Inferior parietal cortex (tissue), 1 donor: ENCODE measurements around the gene OOSP4A.

ENCODE experiments used
- DNase-seq: peaks from one replicate; pipeline ENCODE4 v3.0.0-alpha.2; 2016; ENCODE audit errors: extremely low spot score

Gene OOSP4A

DNA sequence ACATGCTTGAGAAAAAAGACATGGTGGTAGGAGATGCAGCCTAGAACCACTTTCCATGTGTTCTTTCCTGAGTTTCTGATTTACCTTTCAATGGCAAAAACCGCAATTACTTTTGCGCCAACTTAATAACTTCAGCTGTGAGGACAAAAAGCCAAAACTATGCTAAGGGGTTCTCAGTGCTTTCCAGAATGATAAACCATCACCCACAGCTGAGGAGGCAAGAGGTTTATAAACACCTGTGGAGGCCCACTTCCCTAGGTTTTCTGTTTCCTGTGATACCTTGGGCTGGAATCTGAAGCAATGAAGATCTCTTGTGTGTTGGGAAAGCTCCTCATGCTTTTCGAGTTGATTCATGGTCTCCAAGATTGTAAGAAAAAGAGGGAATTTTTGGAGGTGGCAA lies at the start of gene OOSP4A:
TSS of gene OOSP4A (plus strand) at position 301 of the 400 bp plus-strand sequence. CDS start at position 301, 0 bp downstream.
- no peak for DNase-seq

DNA sequence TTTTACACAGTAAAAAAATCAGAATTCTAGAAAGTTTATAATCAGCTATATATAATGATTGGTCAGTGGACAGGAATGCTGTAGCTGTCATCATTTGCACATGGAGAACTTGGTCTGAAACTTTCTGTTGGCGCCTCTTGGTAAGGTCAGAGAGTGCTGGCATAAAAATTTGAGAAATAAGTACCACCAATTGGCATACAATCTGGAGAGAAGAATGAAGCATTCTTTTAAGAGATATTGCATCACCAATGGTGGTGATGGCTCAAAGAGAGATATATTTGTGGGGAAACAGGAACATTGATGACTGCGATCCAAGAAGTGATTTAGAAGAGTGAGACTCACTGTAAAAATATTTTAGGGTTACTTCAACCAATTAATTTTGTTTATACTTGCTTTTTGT lies 45.4 kb upstream of the OOSP4A start:
- DNase-seq, result no peak

DNA sequence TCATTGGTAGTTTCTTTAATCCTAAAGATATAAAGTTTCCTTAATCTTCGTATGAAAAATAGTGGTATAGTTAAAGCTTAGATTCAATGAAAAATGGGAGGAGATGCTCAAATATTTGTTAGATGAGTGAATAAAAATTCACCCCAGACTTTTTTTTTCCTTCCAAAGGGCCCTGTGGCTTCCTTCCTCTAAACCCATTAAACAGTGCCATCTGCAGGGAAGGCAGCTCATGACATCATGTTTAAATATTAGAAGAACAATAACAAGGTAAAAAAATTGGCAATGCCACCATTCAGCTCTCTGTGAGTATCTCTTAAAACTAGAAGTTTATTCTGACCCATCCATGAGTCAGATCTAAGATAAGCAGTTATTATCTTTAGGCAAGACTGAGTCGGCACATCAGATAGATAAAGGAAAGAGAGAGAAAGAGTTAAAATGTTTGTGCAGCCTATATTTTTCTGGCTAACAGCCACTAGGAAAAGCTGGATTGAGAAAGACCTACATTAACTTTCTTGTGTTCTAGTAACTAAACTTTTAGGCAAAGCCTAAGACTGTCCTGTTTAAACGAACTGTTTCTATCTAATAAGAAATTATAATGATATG lies 44.7 kb upstream of the OOSP4A start:
- peak; percentile 8 for DNase-seq

DNA sequence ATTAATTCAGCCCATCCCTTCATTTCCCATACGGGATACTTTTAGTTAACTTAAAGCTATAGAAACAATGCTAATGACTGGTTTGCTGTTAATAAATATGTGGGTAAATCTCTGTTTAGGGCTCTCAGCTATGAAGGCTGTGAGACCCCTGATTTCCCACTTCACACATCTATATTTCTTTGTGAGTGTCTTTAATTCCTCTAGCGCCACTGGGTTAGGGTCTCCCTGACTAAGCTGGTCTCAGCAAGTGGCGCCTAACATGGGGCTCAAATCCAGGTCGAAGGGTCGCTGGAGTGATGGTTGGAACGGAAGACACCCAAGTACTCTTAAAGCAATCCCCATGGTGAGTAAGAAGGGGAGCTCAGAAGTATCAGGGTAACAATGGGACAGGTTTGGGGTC lies 40.0 kb upstream of the OOSP4A start:
- DNase-seq, result no peak

DNA sequence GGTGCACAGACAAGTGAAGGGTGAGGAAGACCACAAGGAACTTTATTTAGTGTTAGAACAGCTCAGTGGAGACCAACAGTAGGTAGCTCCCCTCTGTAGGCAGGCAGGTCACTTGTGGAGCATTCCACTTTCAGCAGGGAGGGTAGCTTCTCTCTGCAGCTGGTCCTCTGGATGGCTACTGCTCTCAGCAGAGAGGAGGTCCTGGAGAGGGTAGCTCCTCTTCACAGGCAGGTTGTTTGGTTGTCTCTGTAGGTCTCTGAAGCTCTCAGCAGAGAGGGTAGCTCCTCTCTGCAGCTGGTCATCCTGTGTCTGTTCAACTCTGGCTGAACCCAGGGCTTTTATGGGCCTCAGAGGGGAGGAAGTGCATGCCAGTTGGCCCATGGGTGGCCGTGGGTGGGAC lies 32.1 kb upstream of the OOSP4A start:
- no peak for DNase-seq

DNA sequence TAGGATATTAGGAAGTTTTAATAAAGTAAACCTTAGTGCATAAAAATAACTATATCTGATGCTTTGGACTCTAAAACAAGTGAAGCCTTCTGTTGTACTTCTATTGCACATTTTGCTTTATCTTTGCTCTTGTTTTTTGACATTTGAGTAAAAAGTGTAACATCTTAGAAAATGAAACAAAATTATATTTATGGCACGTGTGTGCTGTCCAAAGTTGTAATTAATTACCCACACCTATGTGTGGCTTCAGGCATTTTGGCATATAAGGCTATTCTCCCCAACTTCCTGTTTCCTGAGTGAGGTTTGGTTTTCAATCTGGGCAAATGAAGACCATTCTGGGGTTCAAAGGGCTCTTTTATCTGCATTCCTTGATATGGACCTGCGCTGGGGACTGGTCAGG lies 25.7 kb upstream of the OOSP4A start, which contains the start of gene OOSP1:
TSS of gene OOSP1 (plus strand) at position 301 of the 400 bp plus-strand sequence. CDS start at position 324, 23 bp downstream.
- no peak for DNase-seq

GRCh38 chr11:59938718-59939117 lies 25.1 kb upstream of the OOSP4A start:
- DNase-seq, result no peak

GRCh38 chr11:59939482-59939881 lies 24.4 kb upstream of the OOSP4A start:
- no peak for DNase-seq

GRCh38 chr11:59941091-59941490 lies 22.7 kb upstream of the OOSP4A start:
- DNase-seq, result no peak

- no peak for DNase-seq
These were observed 19.7 kb upstream of the OOSP4A start for GRCh38 chr11:59943997-59944714.

DNA sequence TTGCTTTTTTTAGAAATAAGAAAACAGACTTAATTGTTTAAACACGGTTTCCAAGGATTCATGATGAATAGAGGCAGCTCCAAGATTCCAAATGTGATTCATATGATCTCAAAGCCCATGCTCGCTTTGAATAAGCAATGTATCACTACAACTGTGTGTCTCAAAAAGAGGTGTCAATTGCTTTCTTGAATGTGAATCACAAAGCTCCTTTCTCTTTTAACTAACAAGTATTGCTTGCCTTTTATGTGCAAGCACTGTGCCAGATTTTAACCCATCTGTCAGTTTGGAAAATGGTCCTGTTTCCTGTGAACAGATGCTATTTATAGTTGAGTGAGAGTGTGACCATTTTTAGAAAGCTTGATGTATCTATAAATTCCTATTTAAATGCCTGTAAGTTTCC lies 19.1 kb upstream of the OOSP4A start:
- peak; percentile 59 for DNase-seq

DNA sequence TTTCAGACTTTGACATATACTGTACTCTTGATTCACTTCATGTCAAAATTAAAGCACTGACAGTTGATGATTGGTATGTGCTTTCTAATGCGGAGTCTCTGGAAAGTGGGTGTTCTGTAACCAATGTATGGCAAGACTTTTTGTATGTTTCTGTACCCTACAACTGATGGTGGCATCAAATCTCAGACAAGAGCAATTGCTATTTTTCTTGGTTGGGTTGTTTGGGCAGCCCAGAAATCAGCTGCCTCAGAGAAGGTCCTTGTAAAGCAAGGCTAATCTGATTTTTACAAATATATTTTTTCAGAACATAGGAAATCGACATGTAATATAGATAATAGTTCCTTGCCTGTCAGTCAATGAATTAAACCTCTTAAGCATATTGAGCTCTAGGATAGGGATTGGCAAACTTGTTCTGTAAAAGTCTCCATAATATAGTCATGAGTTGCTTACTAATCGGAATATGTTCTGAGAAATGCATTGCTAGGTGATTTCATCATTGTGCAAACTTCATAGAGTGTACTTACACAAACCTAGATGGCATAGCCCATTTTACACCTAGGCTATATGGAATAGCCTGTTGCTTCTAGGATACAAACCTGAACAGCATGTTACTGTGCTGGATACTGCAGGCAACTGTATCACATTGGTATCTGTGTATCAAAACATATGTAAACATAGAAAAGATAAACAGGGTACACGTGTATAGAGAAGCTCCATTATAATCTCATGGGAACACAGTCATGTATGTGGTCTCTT lies 10.2 kb upstream of the OOSP4A start:
- DNase-seq, result no peak

- DNase-seq, result no peak
These were observed 9.5 kb upstream of the OOSP4A start for GRCh38 chr11:59954219-59954847.

GRCh38 chr11:59957094-59957493 lies 6.7 kb upstream of the OOSP4A start:
- DNase-seq, result no peak

DNA sequence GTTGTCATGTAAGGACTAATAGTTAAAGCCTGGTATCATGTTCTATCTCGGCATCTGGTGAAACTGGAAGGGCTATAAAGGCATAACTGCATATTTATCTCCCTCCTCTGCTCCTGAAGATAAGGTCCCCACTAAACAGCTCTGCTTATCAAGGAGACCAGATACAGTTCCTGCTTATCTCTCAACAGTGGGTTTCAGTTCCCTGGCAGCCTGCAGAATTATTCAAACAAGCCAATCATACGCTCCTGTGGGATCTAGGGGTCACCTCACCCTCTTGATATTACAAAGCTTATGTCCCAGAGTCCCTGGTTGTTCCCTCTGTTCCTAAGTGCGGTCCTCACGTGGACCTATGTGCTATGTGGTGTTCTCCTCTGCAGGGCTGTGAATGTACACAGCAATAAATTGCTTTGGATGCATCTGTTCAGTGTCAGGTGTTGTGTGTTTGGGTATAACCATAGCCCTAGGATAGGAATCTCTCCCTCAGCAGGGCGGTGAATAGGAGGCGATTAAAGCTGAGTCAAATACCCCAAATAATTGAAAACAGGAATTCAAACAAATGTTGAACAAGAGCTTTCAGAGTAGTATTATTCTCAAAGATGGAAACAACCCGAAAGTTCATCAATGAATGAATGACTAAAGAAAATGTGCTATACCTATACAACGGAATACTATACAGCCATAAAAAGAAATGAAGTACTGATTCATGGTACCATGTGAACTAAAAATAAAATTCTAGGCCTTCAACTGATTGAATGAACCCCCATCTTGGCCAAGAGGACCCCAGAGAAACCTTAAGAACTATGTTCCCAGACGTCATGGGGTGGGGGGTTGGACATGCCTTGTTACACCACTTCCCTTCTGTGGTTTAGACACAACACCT lies 3.1 kb upstream of the OOSP4A start:
- peak; percentile 5 for DNase-seq

DNA sequence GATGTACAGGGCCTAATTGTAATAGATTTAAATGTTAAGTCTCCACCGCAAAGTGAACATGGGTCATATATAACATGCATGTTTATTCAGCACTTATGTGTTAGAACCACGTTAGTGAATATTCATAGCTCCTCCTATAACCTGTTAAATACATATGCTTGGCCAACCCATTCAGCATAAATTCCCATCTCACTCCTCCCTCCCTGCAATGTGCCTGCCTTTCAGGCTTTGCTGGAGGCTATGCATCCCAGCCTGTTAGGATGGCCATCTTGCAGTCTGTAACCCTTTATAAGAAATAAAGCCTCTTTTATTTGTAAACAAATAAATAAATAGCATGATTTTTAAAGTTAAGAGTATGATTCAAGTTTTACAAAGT lies 1.7 kb upstream of the OOSP4A start:
- no peak for DNase-seq

GRCh38 chr11:59965424-59965823 lies 1.6 kb downstream of the OOSP4A start:
- DNase-seq, result no peak

GRCh38 chr11:59966201-59966600 lies 2.4 kb downstream of the OOSP4A start:
- DNase-seq, result peak; percentile 8

DNA sequence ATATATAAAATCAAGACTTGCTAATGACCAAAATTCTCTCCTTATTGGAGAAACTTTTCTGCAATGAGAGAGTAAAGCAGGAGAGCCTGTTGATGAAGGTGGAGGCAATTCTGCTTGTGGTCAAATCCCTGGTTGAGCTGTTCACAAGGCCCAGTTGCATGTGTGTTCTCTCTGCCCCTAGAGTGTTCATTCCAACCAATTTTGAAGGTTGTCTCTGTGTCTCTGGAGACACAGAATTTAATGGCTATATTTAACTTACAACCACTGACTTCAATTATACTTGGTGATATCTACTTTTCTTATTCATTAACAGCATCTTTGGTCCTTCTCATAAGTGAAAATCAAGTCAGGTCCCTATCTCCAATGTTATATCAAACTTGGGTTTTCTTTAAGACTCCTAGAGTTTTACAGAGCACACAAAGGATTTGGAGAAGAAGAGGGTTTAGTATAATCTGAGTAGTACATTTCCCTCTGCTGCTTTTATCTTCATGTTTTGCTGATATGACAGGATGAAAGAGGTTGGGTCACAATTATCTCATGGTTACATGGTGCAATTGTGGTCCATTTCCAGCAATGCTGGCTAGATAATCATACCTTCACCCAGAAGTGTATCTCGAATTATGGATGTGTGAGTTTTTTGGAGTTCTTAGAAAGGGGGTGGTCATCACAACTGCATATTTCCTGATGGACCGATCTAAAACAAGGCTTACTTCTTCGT lies 4.0 kb downstream of the OOSP4A start:
- DNase-seq, result no peak

GRCh38 chr11:59968395-59968783 lies 4.6 kb downstream of the OOSP4A start:
- no peak for DNase-seq

GRCh38 chr11:59973097-59973496 lies 9.3 kb downstream of the OOSP4A start:
- no peak for DNase-seq
